GM18858 (cell line): ENCODE results near the gene MRPL44.

Experiments used
- ATAC-seq: cut with Tn5 transposase; IDR thresholded peaks from one replicate; pipeline ENCODE4 v1.9.1; 2021; ENCODE audit not compliant: unreplicated experiment

MRPL44 gene

DNA sequence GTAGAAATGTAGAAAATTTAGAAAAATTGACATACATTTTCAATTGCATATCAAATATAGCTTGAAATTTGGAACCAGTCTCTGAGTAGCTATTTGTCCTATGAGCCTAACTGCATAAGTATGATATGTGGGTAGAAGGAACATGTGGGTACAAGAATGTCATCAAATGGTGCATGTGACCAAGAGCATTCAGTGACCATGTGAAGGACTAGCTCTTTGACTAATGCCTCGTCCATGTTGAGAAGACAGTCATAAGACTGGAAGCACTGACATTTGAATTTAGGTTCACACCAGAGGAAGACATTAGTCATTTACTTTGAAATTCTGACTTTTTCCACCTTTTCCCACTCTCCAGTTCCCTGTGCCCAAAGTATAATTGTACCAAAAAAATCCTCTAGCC is 12.6 kb downstream of the MRPL44 start:
- no peak for ATAC-seq

DNA sequence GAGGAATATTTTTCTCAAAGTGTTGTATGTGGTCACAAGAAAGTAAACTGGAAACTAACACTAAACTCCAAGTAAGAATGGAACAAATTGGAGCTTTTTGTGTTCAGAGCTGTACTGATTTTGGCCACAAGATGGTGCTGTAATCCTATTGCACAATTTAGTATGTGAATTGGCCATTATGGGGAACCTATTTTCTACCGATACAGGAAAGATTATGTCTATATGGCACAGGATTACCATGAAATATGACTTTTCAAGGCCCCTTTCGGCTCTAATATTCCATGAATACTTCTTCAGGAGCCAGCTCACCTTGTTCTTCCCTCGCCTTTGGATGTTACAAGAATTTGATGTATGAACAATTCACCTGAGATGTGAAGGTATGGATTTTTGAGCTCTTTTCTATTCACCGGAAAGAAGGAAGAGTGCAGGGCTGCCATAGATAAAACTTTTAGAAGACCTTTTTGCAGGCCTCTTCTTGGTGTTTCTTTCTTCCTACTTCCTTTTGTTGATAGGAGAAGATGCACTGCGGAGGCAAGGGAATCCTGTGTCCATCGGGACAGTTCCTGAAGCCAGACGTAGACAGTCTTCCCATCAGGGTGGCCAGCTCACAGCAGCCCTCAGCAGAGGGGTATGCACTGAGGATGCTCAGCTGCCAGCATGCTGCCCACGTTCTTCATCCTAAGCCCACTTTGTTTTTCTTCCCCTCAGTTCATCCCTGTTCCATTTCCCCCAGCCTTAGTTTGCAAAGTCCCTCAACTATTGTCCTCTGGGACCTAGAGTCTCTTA is 13.3 kb downstream of the MRPL44 start:
- ATAC-seq, result peak; percentile 56

DNA sequence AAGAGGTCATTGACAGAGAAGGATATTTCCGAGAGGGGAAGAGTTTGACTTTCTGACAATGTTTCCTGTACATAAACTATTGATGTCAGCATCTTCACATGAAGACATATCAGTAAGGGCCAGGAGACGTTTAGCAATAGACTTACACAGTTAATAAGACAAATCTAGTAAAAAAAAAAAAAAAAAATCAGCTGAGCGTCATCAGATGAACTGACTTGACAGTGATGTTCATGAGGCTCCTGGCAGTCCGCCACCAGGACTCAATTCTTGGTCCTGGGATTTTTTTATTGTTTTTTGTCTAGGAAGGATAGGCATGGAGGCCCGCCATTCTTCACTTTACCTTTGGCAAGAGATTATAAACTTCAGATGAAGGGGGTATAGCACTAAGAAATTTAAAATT is 14.5 kb downstream of the MRPL44 start:
- no peak for ATAC-seq

DNA sequence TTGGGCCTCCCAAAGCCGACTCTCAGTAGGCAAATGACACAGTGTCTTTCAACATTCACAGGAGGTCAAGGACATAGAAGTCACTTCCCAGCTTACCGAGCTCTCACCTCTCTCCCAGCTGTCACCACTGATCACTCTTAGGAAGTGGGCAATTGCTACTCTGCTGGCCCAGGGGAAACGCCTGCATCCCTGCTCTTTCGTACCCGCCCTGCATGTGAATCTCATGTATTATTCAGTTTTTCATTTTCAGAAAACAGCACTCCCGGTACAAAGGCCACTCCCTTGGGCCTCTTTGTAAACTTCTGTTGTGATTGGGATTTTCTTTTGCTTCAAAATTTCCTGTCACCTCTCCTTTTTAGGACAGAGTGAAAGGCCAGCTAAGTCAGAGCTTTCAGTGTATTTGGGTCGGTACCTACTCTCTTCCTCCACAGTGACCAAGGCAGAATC is 15.4 kb downstream of the MRPL44 start:
- no peak for ATAC-seq

DNA sequence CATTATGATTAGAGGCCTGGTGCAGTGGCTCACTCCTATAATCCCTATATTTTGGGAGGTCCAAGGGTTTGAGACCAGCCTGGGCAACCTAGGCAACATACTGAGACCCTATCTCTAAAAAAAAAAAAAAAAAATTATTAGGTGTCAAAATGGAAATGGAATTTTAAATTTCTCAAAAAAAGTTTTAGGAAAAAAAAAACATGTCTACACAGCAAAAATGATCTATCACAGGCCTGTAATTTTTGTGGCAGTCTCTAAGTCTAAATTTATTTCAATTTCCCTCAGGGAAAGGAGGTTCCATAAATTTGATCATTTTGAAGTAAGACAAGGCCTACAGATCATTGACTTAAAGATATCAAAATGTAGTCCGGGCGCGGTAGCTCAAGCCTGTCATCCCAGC is 16.3 kb downstream of the MRPL44 start:
- ATAC-seq, result no peak

DNA sequence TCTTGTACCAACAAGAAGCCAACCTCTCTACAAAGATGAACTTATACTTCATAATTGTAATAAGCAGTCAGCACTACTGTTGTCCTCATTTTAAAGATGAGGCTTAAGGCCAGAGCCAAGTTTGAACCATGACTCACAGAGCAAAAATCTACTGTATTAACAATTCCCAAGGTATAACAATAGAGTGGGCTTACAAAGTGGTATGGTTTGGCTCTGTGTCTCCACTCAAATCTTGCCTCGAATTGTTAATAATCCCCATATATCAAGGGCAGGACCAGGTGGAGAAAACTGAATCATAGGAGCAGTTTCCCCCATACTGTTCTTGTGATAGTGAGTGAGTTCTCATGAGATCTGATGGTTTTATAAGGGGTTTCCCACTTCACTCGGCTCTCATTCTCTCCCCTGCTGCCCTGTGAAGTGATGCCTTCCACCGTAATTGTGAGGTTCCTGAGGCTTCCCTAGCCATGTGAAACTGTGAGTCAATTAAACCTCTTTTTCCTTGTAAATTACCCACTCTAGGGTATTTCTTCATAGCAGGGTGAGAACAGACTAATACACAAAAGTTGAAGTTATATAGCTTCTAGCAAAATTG is 19.5 kb downstream of the MRPL44 start:
- ATAC-seq, result no peak

DNA sequence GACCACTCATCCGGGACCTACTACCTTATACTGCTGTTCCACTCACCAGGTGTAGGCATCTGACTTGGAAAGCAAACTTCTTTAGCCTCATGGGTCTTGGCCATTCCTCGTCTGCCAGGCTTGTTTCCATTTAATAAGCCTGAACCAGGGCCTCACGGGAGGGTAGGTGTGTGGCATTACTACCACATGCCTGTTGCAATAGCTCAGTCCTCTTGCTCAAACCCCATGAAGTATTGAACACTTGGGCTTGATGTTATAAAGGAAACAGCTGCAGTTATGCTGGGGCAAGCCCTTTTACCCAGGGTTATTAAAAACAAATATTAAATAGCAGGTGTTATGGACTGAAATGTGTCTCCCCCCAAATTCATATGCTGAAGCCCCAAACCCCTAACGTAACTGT is 21.2 kb downstream of the MRPL44 start:
- no peak for ATAC-seq

DNA sequence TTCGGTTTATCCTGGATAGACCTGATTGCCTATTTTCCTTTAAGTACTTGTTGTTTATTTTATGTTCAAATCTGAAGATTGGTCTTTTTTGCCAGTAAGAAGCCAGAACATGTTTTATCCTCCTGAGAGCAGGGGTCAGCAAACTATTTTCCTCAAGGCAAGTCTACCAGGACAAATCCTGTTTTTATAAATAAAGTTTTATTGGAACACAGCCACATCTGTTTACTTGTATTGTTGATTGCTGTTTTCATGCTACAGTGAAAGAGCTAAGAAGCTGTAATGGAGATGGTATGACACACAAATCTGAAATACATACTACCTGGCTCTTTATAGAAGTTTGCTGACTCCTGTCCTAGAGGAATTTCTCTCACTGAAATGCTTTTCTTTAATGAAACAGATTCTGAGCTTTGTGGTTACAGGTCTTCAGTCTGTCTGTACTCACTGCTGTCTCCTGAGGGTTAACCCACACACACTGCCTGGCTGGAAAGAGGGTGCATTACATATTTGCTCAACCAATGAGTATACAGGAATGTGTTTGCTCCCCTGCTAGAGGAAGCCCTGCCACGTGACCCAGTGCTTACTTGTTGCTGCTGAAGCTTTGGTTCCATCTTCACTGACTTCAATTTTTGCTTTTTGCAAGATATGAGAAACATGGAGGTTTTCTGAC is 22.6 kb downstream of the MRPL44 start:
- ATAC-seq, result no peak

DNA sequence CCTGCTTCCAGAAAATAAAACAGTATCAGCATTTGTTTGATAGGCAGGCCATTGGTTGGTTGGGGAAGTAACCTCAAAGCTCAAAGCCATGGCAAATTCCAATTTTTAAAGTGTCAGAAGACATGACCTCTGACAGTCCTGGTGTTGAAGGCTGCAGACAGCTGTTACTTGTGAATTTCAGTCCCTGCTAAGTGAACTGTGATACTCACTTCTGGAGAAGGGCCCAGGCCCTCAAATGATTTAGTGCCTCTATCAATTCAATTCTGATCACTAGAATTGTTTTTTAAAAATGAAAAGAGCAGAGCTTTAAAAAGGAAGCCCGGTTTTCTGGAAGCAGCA is 23.1 kb downstream of the MRPL44 start:
- no peak for ATAC-seq

DNA sequence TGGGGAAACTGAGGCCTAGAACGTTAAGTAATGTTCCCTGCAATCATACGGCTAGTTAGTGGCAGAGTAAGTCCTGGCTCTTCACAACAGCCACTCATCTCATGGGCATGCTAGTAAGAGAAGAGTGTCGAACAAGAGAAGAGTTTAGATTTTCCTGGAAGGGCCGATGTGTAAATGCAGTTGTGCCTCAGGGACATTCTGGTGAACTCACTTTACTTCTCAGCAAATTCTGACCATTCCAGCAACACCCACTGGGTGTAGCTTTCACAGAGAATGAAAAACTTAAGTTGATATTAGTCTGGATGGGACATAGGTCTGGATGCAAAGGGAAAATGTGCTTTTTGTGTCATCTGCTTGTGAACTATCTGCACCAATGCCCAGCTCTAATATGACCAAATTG is 23.5 kb downstream of the MRPL44 start:
- no peak for ATAC-seq

DNA sequence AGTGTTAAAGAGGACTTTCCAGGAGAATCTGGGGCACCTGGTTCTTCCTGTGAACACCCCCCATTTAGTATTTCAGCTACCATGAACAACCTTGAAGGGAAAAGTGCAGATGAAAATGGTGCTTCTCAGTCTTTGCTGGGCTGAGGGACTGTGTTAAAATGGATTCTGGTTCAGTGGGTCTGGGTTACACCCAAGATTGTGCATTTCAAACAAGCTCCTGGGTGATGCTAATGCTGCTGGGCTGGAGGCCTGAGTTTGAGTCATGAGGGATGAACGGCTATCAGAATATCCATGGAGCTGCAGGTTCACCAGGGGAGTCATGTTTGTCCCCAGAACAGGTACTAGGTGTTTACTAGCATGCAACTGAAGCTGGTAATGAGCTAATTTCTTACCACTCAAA is 24.0 kb downstream of the MRPL44 start:
- no peak for ATAC-seq

DNA sequence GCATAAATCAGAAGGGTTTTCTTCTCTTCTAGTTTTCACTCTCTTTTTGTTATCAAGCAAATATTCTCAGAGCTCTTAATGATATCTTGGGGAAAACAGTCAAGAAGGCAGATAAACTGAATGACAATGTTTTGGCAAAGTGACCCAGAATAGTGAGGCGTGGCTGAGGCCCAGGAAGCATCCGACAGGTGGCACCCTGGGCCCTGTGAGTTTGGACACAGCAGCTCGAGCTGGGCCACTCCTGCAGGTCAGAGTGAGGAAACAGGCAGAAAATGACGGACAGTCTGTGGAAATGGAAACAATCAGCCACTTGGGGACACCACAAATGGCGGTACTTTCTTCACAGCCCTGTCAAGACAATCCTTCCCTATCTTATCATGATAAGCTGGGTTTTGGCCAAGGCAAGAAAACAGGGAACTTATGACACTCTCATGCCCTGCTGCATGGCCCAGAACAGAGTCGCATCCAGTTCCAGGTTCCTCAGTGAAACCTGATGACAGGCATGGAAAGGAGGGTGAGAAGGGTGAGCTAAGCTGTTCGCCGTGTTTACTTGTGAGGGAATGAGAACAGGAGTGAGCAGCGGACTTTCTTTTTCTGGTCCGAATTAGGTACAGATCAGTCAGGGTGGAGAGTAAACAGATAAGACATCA is 32.1 kb downstream of the MRPL44 start:
- no peak for ATAC-seq

DNA sequence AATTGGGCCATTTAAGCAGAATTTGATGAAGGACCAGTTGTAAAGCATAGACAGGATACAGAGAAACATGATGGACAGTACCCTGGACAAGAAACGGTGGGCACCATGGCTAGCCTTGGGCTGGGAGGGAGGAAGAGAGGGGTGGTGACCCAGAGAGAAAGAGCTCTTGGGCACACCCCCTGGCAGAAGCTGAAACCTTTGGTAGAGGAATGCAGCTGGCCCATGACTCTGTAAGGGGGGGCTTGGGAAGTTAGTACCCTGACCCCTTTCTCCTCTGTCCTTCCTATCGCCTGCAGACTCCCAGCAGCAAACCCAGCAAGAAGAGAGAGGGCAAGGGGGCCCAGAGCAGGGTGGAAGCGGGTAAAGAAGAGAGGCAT is 32.6 kb downstream of the MRPL44 start:
- no peak for ATAC-seq

DNA sequence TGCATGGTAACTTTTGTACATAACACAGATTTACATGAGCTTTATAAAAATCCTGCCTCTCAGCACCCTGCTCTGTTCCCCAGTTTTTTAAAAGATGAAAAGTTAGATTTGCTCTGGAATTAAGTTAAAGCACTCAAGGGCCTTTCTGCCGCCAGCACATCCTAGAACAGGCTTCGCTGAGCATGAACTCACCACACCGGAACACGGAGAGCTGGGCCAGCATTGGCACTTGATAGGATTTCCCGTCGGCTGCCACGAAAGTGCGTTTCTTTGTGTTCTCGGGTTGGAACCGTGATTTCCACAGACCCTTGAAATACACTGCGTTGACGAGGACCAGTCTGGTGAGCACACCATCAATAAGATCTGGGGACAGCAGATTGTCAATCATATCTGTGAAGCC is 34.3 kb downstream of the MRPL44 start:
- ATAC-seq, result no peak

DNA sequence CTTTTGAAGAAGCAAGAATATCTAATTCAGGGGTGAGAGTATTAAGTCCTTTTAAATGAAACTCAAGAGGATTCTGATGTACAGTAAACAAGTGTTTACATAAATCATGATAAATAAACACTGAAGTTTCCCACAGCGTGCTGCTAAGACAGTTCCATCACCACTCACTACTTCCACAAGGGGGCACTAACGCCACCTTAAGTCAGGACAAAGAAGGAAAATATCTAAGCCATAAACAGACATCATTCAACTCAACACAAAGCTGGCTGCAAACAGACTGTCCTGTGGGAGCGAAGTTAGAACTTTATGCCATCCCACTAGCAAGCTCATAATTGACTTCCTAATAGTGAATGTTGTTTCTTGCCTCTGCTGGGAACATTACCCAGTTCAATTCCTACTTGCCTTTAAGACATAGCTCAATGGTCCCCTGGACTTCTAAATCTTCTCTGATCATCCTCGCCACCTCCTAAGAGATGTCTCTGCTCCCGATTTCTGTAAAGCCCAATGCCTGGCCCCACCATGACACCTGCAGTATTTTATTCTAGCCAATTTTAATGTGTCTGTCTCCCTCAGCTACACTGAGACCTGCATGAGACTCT is 36.5 kb downstream of the MRPL44 start:
- peak; percentile 80 for ATAC-seq

DNA sequence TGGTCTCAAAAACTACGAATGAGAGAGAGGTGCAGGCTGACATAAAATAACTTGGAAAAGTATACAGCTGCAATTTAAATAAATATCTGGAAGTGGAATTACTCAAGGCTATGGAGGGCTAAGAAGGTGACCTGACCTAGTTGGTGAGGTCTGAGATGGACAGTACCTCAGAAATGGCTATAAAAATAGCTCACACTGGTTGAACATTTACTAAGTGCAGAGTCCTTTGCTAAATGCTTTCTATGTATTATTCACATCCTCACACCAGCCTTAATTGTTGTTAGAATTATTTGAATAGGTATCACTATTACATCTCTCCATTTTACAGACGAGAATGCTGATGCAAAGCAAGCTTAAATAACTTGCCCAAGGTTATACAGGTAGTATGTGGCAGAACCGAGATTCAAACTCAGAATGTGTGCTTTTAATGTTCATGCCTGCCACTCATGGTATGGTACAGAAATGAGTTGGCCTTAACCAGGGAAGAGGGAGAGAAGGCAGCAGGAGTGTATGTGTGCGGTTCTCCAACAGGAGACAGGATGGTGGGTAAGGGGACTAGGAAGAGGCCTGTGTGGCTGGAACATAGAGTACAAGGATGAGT is 37.4 kb downstream of the MRPL44 start:
- no peak for ATAC-seq

DNA sequence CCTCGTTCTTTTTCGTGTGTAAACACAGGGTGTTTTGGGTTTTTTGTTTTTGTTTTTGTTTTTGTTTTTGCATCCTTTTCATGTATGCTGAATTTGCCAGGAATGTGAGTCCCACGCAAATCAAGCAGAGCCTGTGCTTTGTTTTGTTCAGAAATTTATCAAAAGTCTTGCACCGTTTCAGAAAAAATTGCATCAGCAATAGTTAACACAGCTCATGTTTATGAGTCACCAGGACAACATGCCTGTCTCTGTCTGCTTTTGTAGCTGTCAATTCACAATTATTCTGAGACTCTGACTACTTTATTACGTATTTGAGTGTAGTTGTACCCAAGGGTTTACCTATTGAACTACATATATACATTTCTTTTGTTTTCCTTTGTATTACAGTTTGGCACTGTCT is 38.3 kb downstream of the MRPL44 start:
- no peak for ATAC-seq

DNA sequence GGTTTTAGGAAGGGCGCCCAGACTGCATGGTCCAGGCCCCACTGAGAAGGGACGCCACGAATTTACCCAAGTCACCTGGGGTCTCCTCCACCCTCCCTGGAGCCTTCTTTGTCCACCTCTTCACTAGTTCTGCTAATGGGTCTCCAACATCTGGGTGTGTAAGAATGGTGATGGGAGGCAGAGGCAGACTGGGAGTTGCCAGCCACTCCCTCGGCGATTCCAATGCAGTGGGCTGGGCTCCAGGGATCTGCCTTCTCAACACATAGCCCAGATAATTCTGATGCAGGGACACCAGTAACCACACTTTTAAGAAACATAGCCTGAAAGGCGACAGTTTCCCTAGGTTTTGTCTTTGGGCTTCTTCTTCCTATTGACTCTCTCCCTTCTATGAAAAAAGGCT is 39.1 kb downstream of the MRPL44 start:
- ATAC-seq, result no peak

DNA sequence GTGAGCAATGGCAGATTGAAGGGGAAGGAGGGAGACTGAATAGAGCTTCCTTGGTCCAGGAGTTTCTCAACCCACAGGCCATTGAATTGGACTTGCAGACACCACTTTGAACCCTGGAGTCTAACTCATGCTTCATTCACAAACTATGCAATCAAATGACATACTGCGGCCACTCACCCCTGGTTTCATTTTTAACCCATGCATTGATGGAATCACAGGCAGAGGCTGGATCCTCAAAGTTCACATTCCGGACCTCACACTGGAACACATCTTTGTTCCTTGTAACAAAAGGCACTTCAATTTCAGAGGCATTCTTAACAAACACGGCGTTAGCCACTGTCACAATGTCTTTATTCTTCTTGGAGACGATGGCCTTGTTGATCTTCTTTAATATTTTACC is 40.7 kb downstream of the MRPL44 start:
- ATAC-seq, result no peak

DNA sequence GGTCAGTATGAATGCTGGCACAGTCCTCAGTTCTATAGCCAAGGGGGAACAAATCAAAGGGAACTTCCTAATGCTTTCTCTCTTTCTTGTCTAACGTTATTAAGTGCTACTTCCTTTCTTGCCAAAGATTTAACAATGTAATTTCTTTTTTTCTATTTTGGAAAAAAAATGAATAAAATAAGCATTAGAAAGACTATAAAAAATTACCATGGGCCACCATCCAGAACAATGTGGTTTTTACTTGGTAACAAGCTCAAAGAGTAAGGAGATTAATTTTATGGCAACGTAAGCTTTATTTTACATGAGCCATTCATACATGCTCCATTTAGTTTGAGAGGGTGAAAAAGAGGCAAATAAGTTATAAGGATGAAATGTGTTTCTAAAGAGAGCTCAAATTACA is 41.7 kb downstream of the MRPL44 start:
- ATAC-seq, result no peak

DNA sequence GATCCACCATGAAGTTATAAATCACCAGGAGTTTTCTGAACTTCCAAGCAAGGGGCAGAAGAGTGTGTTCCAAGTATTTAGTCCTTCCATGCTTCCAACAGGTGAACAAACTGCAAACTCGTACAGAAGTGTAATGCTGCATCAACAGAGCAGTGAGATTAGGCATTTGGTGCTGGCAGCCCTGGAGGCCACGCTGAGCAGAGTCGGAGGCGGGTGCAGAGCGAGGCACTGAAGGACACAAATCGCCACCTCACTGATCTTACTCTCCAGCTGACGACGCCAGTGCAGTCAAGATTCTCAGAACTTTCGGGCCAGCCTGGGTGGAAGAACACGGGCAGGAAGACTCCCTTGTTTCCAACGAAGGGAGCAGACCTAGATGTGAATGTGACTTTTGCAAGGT is 42.6 kb downstream of the MRPL44 start:
- ATAC-seq, result no peak
